A673 (cell line): ENCODE data around the gene RESP18. TPM values are rescaled to one million over a fixed set of nuclear protein-coding genes. Genes with fewer than 3 reads are reported as not detected.

Experiments
- BruUV-seq: library from RNA; stranded (reverse); fragments of 400-500 nt; replicated peaks from 2 replicates; lab custom pipeline; 2021; lab: Mats Ljungman, UMichigan
- CTCF ChIA-PET: fragments of 300-600 bp; sonication (Branson Sonifier 250); formaldehyde crosslinking; loops from one replicate; lab custom pipeline; 2022; ENCODE audit warnings: antibody characterized with exemption; lab: Charles Lee
- POLR2A ChIA-PET: fragments of 300-600 bp; sonication (Branson Sonifier 250); formaldehyde crosslinking; loops from one replicate; lab custom pipeline; 2022; ENCODE audit warnings: antibody characterized with exemption; ENCODE audit not compliant: low non-redundant PET; lab: Charles Lee
- DNase-seq: peaks from one replicate; pipeline ENCODE4 v3.0.0-alpha.2; 2015; ENCODE audit warnings: low spot score
- H3K27ac ChIP-seq: fragments of 200-600 bp; sonication (generic); 2 replicates; pipeline ENCODE4 v1.5.1; 2016; ENCODE audit warnings: mixed run types, low read depth, mild to moderate bottlenecking, mixed read lengths, antibody characterized with exemption, low read length; ENCODE audit not compliant: poor library complexity, severe bottlenecking
- H3K27me3 ChIP-seq: fragments of 200-600 bp; sonication (generic); replicated peaks from 2 replicates; pipeline ENCODE4 v1.6.1; 2017; ENCODE audit warnings: mixed run types, low read depth, mild to moderate bottlenecking, mixed read lengths, antibody characterized with exemption, low read length; ENCODE audit not compliant: insufficient read depth, poor library complexity
- H3K36me3 ChIP-seq: fragments of 200-600 bp; sonication (generic); 2 replicates; pipeline ENCODE4 v1.6.1; 2016; ENCODE audit warnings: mixed run types, mild to moderate bottlenecking, mixed read lengths, antibody characterized with exemption, low read length; ENCODE audit not compliant: insufficient read depth, poor library complexity, severe bottlenecking
- H3K4me1 ChIP-seq: fragments of 200-600 bp; sonication (generic); 2 replicates; pipeline ENCODE4 v1.6.1; 2017; ENCODE audit warnings: mixed run types, mild to moderate bottlenecking, mixed read lengths, antibody characterized with exemption, low read length; ENCODE audit not compliant: insufficient read depth, poor library complexity, severe bottlenecking
- H3K4me3 ChIP-seq: fragments of 200-600 bp; sonication (generic); 2 replicates; pipeline ENCODE4 v1.5.1; 2016; ENCODE audit warnings: low read depth, mixed run types, mild to moderate bottlenecking, mixed read lengths, low read length; ENCODE audit not compliant: poor library complexity, severe bottlenecking
- H3K9me3 ChIP-seq: fragments of 200-600 bp; sonication (generic); 2 replicates; pipeline ENCODE4 v1.6.1; 2016; ENCODE audit warnings: mixed run types, low read depth, mild to moderate bottlenecking, mixed read lengths, antibody characterized with exemption, low read length; ENCODE audit not compliant: poor library complexity, severe bottlenecking
- CTCF ChIP-seq: fragments of 300-800, 200-600 bp; sonication (generic); conservative IDR thresholded peaks from 2 replicates; pipeline ENCODE4 v1.5.1; 2017; ENCODE audit warnings: low read depth, mild to moderate bottlenecking, antibody characterized with exemption, low read length, moderate library complexity, mixed read lengths
- EZH2 ChIP-seq: fragments of 200-600 bp; sonication (generic); IDR thresholded peaks from 2 replicates; pipeline ENCODE4 v1.6.1; 2017; ENCODE audit warnings: borderline replicate concordance, low read depth, mild to moderate bottlenecking, mixed read lengths, antibody characterized with exemption, low read length; ENCODE audit not compliant: poor library complexity, severe bottlenecking
- intact Hi-C: fragments of 100-400 bp; cut with micrococcal nuclease; formaldehyde crosslinking; loops from one replicate; pipeline ENCODE4 v1.10.0; 2022; ENCODE audit not compliant: unreplicated experiment
- total RNA-seq: library from RNA; stranded (reverse); gene quantifications from 2 replicates; pipeline ENCODE4 v1.2.3, GENCODE V29; 2021

RESP18 gene
- total RNA-seq, 1 experiment from 2014 or later = not detected

DNA sequence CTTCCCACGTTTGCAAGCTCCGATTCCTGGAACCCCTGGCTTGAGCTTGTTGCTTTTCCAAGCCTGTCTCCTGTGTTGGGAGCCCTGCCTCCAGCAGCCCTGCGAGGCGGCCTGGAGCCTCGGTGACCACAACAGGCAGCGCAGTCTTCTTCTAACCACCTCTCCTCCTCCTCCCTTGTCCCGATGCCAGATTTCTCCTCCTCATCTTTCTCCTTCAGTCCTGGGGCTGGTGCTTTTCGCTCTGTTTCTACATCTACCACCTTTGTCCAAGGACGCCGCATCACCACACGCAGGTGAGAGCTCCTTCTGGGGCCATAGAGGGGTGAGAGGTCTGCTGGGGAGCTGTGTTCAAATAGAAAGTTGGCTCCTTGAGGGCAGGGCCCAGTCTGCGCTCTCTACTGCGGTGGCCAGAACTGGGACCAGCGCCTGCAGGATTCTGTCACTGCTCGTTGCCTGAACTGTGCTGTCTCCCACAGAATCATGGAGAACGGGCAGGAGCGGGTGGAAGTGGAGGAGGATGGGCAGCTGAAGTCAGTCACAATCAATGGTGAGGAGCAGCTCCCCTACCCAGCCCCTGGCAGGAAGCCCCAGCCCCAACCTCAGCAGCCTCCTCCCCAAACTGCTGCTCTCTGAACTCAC is 49.5 kb downstream of the RESP18 start:
- peaks cover 2% of the 10 kb centered on the region for H3K36me3 ChIP-seq
- POLR2A ChIA-PET = no interaction called here
- BruUV-seq = no TSS peak
- H3K9me3 ChIP-seq = no peaks in the 10 kb centered on the region
- H3K27me3 ChIP-seq = no peaks in the 10 kb centered on the region
- no peak overlapping the region for H3K27ac ChIP-seq
- intact Hi-C loops = no loop called here
- no peak for DNase-seq
- peaks cover 16% of the 10 kb centered on the region for H3K4me1 ChIP-seq
- no peak for TF ChIP-seq EZH2
- no peak for TF ChIP-seq CTCF
- no peak overlapping the region for H3K4me3 ChIP-seq
- CTCF ChIA-PET = no interaction called here

GRCh38 chr2:219282375-219282774 is 50.2 kb downstream of the RESP18 start:
- H3K36me3 ChIP-seq = peaks cover 2% of the 10 kb centered on the region
- DNase-seq = no peak
- H3K27ac ChIP-seq = no peak overlapping the region
- no peaks in the 10 kb centered on the region for H3K9me3 ChIP-seq
- intact Hi-C loops = no loop called here
- peaks cover 20% of the 10 kb centered on the region for H3K4me1 ChIP-seq
- no TSS peak for BruUV-seq
- ChIA-PET CTCF (no interaction called here), POLR2A (no interaction called here)
- TF ChIP-seq EZH2 (no peak), CTCF (no peak)
- no peaks in the 10 kb centered on the region for H3K27me3 ChIP-seq
- no peak overlapping the region for H3K4me3 ChIP-seq

- Histone ChIP-seq H3K36me3 (peaks cover 2% of the 10 kb centered on the region), H3K27ac (no peak overlapping the region), H3K27me3 (no peaks in the 10 kb centered on the region), H3K9me3 (no peaks in the 10 kb centered on the region), H3K4me3 (no peak overlapping the region), H3K4me1 (peaks cover 20% of the 10 kb centered on the region)
- no peak for DNase-seq
- no TSS peak for BruUV-seq
- ChIA-PET POLR2A (no interaction called here), CTCF (no interaction called here)
- intact Hi-C loops = no loop called here
- TF ChIP-seq EZH2 (no peak), CTCF (no peak)
Measured at GRCh38 chr2:219281588-219281987, 51.0 kb downstream of the RESP18 start.
